ENCODE results near the gene RFC4. TPM values are rescaled to one million over a fixed set of nuclear protein-coding genes. Genes with fewer than 3 reads are reported as not detected.

The RFC4 gene
- total and polyA plus RNA-seq, 2 of the 13 experiments (the other 11 are each of a cell fraction or from before 2014, with no cell fraction given) = 18.5 to 103 TPM

DNA sequence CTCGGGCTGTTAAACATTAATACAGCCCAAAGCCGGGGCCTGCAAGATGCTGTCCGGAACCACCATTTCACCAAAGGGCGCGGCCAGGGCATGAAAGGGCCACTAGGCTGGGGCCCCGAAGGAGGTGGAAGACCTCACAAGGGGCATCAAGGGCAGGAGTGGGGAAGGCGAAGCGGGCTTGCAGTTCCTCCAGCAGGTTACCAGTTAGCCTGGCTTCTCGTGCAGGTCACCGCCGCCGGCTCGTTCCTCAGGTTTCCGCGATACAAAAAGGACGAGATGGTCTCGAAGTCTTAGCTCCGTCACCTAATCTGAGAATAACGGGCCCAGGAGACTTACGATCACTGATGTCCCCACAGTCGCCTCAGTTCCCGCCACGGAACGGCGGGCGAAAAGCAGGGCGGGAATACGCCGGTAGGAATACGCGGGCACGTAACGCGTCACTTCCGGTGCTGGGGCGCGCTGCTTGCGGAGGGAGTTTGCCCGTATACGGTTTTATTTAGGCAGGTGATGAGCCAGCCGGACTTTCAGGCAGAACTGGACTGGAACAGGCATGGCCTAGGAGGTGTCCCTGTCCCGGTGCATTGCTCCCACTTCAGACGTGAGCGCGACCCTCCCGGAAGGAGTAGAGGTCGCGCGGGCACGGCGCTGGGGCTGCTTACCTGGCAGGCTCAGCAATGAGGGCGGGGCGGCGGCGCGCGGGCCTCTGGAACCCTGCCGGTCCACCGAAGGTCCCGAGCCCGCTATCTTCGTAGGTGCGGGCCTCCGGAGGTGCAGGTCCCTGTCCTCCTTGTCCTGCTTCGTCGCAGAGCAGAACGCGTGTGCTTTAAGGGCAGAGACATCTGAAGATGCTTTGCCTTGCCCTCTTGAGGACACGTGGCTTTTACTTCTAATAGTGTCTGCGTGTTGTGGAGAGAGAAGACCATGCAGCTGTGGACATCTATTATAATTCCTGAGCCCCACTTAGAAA lies at the start of gene RFC4 (continued):
- TF ChIP-seq, protein P1, sequence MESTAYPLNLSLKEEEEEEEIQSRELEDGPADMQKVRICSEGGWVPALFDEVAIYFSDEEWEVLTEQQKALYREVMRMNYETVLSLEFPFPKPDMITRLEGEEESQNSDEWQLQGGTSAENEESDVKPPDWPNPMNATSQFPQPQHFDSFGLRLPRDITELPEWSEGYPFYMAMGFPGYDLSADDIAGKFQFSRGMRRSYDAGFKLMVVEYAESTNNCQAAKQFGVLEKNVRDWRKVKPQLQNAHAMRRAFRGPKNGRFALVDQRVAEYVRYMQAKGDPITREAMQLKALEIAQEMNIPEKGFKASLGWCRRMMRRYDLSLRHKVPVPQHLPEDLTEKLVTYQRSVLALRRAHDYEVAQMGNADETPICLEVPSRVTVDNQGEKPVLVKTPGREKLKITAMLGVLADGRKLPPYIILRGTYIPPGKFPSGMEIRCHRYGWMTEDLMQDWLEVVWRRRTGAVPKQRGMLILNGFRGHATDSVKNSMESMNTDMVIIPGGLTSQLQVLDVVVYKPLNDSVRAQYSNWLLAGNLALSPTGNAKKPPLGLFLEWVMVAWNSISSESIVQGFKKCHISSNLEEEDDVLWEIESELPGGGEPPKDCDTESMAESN (CRISPR knock-in tag; conservative IDR thresholded peaks at IDR 0.05) = peak; percentile 90
- TF ChIP-seq ZNF253 (CRISPR knock-in tag; IDR thresholded peaks at IDR 0.05; ENCODE audit: borderline replicate concordance) (peak; percentile 84), THAP11 (CRISPR knock-in tag; IDR thresholded peaks at IDR 0.05) (peak; percentile 92), TSC22D2 (CRISPR knock-in tag; IDR thresholded peaks at IDR 0.05; ENCODE audit: borderline replicate concordance) (peak; percentile 70; the same call in 1 of the 2 replicates), CC2D1A (CRISPR knock-in tag; IDR thresholded peaks at IDR 0.05) (0 out of 2 replicates have a peak, but pooled peaks have one; percentile 57), ZBTB7B (CRISPR knock-in tag; IDR thresholded peaks at IDR 0.05) (no peak), SMAD9 (CRISPR knock-in tag; IDR thresholded peaks at IDR 0.05) (no peak), ZNF138 (CRISPR knock-in tag; IDR thresholded peaks at IDR 0.05; ENCODE audit: low read depth) (peak; percentile 91), SMARCC2 (IDR thresholded peaks at IDR 0.05) (no peak), RFX5 (IDR thresholded peaks at IDR 0.05; ENCODE audit: low read depth, low read length) (no peak; the same call in 1 of the 2 replicates), AGO1 (IDR thresholded peaks at IDR 0.05; ENCODE audit: low read depth, low read length, poor library complexity, severe bottlenecking) (peak; percentile 72), PPARG (CRISPR knock-in tag; conservative IDR thresholded peaks at IDR 0.05) (peak; percentile 61), HMGA1 (CRISPR knock-in tag; conservative IDR thresholded peaks at IDR 0.05) (no peak), MXI1 (IDR thresholded peaks at IDR 0.05; ENCODE audit: borderline replicate concordance, low read depth, low read length) (peak; percentile 43; the same call in 1 of the 3 replicates), KAT8 (CRISPR knock-in tag; IDR thresholded peaks at IDR 0.05) (peak; percentile 97), ZC3H4 (CRISPR knock-in tag; IDR thresholded peaks at IDR 0.05; ENCODE audit: borderline replicate concordance) (no peak; the same call in 1 of the 2 replicates), ZNF354B (CRISPR knock-in tag; IDR thresholded peaks at IDR 0.05) (no peak), NONO (IDR thresholded peaks at IDR 0.05) (no peak), NONO (CRISPR knock-in tag; conservative IDR thresholded peaks at IDR 0.05) (peak; percentile 90)
- TF ChIP-seq, protein P2, sequence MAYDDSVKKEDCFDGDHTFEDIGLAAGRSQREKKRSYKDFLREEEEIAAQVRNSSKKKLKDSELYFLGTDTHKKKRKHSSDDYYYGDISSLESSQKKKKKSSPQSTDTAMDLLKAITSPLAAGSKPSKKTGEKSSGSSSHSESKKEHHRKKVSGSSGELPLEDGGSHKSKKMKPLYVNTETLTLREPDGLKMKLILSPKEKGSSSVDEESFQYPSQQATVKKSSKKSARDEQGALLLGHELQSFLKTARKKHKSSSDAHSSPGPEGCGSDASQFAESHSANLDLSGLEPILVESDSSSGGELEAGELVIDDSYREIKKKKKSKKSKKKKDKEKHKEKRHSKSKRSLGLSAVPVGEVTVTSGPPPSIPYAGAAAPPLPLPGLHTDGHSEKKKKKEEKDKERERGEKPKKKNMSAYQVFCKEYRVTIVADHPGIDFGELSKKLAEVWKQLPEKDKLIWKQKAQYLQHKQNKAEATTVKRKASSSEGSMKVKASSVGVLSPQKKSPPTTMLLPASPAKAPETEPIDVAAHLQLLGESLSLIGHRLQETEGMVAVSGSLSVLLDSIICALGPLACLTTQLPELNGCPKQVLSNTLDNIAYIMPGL (CRISPR knock-in tag; IDR thresholded peaks at IDR 0.05; ENCODE audit: borderline replicate concordance in 1 of 2, low read depth in 1 of 2) = peak; percentile 75 to 83; a peak in 3 of 4 replicates
- TF ChIP-seq, protein P3, sequence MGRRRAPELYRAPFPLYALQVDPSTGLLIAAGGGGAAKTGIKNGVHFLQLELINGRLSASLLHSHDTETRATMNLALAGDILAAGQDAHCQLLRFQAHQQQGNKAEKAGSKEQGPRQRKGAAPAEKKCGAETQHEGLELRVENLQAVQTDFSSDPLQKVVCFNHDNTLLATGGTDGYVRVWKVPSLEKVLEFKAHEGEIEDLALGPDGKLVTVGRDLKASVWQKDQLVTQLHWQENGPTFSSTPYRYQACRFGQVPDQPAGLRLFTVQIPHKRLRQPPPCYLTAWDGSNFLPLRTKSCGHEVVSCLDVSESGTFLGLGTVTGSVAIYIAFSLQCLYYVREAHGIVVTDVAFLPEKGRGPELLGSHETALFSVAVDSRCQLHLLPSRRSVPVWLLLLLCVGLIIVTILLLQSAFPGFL (CRISPR knock-in tag; IDR thresholded peaks at IDR 0.05) = 0 out of 2 replicates have a peak, but pooled peaks have one; percentile 54

Data from HepG2 (cell line).